ENCODE data around the gene TSTD1. TPM values are rescaled to one million over a fixed set of nuclear protein-coding genes. Genes with fewer than 3 reads are reported as not detected.
"Not testable (repeated sequence)": the region's sequence is repeated elsewhere in the genome, so short reads cannot be mapped to it uniquely, and the experiment has no call there.

TSTD1 gene
- total and polyA plus RNA-seq, 10 of the 15 experiments (the other 5 are each of a cell fraction or from before 2014, with no cell fraction given) = 33.3 to 145 (median 89.4) TPM

- H3K27me3 ChIP-seq (replicated peaks in 1 of 2; ENCODE audit: control insufficient read depth in 2 of 2, insufficient read depth in 2 of 2, low read length in 1 of 2); DNase-seq (ENCODE audit: low read depth, low spot score); H3K9me3 ChIP-seq (replicated peaks; ENCODE audit: control insufficient read depth, insufficient read depth, low read length); H3K9ac ChIP-seq (ENCODE audit: control insufficient read depth, insufficient read depth, low read length); intact Hi-C loops (cut with micrococcal nuclease; ENCODE audit: unreplicated experiment); H3K4me3 ChIP-seq; H2AFZ ChIP-seq (ENCODE audit: control insufficient read depth, low read depth, low read length); ATAC-seq; H3K27ac ChIP-seq (ENCODE audit: control insufficient read depth, insufficient read depth); H3K36me3 ChIP-seq (ENCODE audit: control insufficient read depth in 2 of 2, insufficient read depth in 2 of 2, low read length in 1 of 2); BruUV-seq (replicated peaks); in situ Hi-C loops (cut with MboI); FAIRE-seq: not testable (repeated sequence)
- H3K4me1 ChIP-seq (ENCODE audit: control insufficient read depth, insufficient read depth, low read length) = peaks cover 24% of the 10 kb centered on the region
- ChIA-PET RAD21 (ENCODE audit: unreplicated experiment) (interaction anchor here (1.0 to 7.1 kb wide), 3 partner anchors 20 to 68 kb away, joined by 3 to 107 read pairs (median 5); partner anchors contain the start of gene USF1), SMC1A (ENCODE audit: uncharacterized antibody, unreplicated experiment) (interaction anchor here (0.5 to 9.0 kb wide), 3 partner anchors 19 to 31 kb away, joined by 3 to 134 read pairs (median 8); partner anchors contain the start of gene USF1), POLR2A (interaction anchor here (1.4 to 6.8 kb wide), 3 partner anchors 16 to 44 kb away, joined by 3 to 139 read pairs (median 7); partner anchors contain the start of genes F11R and USF1), CTCF (interaction anchor here (1.0 to 8.6 kb wide), 4 partner anchors 19 to 69 kb away, joined by 4 to 111 read pairs (median 45); partner anchors contain the start of genes KLHDC9 and TSTD1)
- H4K20me1 ChIP-seq (ENCODE audit: control insufficient read depth, insufficient read depth) = peaks cover 11% of the 10 kb centered on the region; the same call in 1 of the 2 replicates
- peaks cover 70% of the 10 kb centered on the region for H3K79me2 ChIP-seq (ENCODE audit: control insufficient read depth, insufficient read depth, low read length)
- WGBS (ENCODE audit: insufficient coverage, insufficient replicate concordance, low lambda C conversion rate, missing lambda C conversion rate) = 96% methylated on average over 7 of the region's 7 CpGs
- peak overlapping the region; percentile 71 for H3K4me2 ChIP-seq (ENCODE audit: control insufficient read depth, insufficient read depth)
Measured at GRCh38 chr1:161065681-161066080, 26.9 kb upstream of the TSTD1 start.

- SMC1A ChIA-PET (ENCODE audit: uncharacterized antibody, unreplicated experiment) = interaction anchor here (0.9 to 9.0 kb wide), 3 partner anchors 17 to 209 kb away, joined by 6 to 134 read pairs (median 8); partner anchors contain the start of gene USF1
- H3K9me3 ChIP-seq (replicated peaks; ENCODE audit: control insufficient read depth, insufficient read depth, low read length); in situ Hi-C loops (cut with MboI); H3K9ac ChIP-seq (ENCODE audit: control insufficient read depth, insufficient read depth, low read length); H3K27ac ChIP-seq (ENCODE audit: control insufficient read depth, insufficient read depth); intact Hi-C loops (cut with micrococcal nuclease; ENCODE audit: unreplicated experiment); H3K36me3 ChIP-seq (ENCODE audit: control insufficient read depth in 2 of 2, insufficient read depth in 2 of 2, low read length in 1 of 2); H3K4me2 ChIP-seq (ENCODE audit: control insufficient read depth, insufficient read depth); FAIRE-seq; DNase-seq (ENCODE audit: low read depth, low spot score); BruUV-seq (replicated peaks); H3K27me3 ChIP-seq (replicated peaks in 1 of 2; ENCODE audit: control insufficient read depth in 2 of 2, insufficient read depth in 2 of 2, low read length in 1 of 2); ATAC-seq; H3K4me3 ChIP-seq; H2AFZ ChIP-seq (ENCODE audit: control insufficient read depth, low read depth, low read length): not testable (repeated sequence)
- peaks cover 11% of the 10 kb centered on the region; the same call in 1 of the 2 replicates for H4K20me1 ChIP-seq (ENCODE audit: control insufficient read depth, insufficient read depth)
- RAD21 ChIA-PET (ENCODE audit: unreplicated experiment) = interaction anchor here (1.5 to 7.1 kb wide), 2 partner anchors 18 to 45 kb away, joined by 4 to 107 read pairs; partner anchors contain the start of gene USF1
- WGBS (ENCODE audit: insufficient coverage, insufficient replicate concordance, low lambda C conversion rate, missing lambda C conversion rate) = 46% methylated on average over 6 of the region's 6 CpGs
- CTCF ChIA-PET = interaction anchor here (0.7 to 8.6 kb wide), 2 partner anchors 24 to 75 kb away, joined by 3 to 84 read pairs; partner anchors contain the start of gene TSTD1
- H3K79me2 ChIP-seq (ENCODE audit: control insufficient read depth, insufficient read depth, low read length) = peaks cover 66% of the 10 kb centered on the region
- H3K4me1 ChIP-seq (ENCODE audit: control insufficient read depth, insufficient read depth, low read length) = peaks cover 17% of the 10 kb centered on the region
- POLR2A ChIA-PET = interaction anchor here (1.5 kb wide), 1 partner anchor 55 kb away, joined by 4 read pairs; no protein-coding TSS in a partner anchor
Measured at GRCh38 chr1:161063936-161064335, 25.2 kb upstream of the TSTD1 start.
